GM19328 (cell line): ENCODE measurements around the gene TMEM259.
"Not testable (repeated sequence)": the region's sequence is repeated elsewhere in the genome, so short reads cannot be mapped to it uniquely, and the experiment has no call there.

ENCODE experiments used
- ATAC-seq: cut with Tn5 transposase; IDR thresholded peaks from one replicate; pipeline ENCODE4 v1.9.1; 2021; ENCODE audit warnings: mild to moderate bottlenecking, moderate library complexity; ENCODE audit not compliant: unreplicated experiment

Gene TMEM259

DNA sequence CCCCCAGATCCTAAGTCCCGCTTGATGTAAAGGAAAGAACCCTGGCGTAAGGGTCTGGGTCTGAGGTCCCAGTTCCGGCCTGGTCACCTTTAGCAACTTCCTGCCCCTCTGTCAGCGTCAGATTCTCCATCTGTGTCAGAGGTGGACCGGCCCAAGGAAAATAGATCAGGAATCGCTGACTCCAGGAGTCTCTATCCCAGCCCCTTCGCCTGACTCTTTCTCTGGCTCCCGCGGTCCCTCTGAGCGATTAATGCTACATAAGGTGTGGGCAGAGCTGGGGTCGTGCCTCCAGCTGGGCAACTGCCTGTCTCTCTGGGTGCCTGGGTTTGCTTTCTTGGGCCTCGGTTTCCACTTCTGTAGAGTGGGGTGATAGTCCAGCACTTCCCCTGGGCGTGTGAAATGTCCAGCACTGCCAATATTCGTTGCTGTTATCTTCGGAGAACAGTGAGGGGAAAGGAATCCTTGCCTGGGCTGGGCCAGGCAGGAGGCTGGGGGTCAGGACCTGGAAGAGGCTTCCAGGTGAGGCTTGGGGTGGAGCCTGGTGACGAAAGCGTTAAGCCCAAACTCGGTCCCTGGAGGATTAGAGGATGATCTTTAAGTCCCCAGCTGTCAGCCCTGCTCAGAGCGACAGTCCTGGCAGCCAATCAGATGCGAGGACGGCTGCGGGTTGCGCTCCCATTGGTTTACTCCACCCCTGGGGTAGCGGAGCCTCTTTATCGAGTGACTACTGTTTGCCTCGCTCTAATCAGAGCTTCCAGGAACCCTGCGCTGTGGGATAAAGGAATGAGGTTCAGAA, 19.8 kb upstream of the TMEM259 start:
- no peak for ATAC-seq

DNA sequence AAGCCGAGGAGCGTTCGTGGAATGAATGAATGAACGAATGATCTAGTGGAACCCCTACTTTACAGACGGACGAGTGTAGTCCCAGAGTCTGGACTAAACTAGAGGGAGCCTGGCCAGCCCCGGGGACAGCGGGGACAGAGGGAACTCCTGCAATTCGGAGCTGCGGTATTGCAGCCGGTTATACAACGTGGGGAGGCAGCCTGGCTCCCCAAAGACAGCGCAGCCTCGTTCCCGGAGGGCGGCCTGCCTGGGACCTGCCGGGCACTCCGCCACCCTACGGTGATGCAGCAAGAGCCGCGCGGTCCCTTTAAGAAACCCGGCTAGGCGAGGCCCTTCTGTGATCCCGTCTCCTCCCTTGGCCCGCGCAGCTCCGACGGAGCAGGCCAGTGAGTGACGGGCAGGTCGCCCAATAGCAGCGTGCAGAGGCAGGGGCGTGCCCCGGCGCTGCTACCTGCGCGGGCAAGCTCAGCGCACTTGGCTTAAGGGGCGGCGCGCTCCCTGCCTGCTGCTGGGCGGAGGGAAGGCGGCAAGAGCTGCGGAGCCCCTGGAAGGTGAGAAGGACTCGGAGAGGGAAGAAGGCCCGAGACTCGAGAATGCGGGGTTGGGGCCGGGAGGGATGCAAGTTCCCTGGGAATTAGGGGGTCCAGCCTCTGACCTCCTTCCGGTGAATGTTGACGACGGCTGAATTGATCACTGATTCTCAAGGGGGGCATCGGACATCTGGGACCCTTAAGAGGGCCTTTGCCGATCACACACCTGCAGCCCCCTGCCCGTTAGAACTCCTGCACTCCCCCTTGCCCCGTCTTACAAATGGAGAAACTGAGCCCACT, 18.9 kb upstream of the TMEM259 start, which contains the start of gene ABCA7:
Gene ABCA7, plus strand, starts transcription at position 462 of the 830 bp plus-strand sequence. CDS start 1,255 bp downstream, outside the sequence.
- ATAC-seq, result peak; percentile 71

DNA sequence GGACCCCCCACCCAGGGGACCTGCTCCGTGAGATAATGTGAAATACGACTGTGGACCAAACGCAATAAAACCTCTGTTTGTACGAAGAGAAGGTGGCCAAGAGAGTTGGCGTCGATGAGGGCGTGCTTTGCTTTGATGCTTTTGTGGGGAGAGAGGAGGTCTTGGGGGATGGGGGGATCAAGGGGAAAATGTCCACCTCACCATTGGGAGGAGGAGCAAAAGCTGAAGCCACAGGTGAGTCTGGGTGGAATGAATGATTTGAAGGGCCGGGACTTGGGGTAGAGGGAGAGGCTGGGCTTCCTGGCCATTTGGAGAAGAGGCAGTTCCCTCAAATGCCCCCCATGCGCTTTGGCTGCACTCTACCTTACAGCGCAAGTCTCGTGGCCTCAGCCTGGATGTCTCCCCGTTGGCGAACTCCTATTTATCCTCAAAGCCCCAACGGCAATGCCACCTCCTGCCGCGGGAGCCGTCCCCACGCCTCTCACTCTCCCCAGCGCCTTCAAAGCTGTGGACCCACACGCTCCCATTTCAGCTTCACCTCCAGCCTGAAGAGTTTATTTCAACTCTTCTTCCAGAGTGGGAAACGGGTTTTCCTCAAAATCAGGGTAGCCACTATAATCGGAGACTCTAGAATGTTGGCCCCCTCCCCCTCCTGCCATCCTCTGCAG, 18.2 kb upstream of the TMEM259 start:
- ATAC-seq, result no peak

DNA sequence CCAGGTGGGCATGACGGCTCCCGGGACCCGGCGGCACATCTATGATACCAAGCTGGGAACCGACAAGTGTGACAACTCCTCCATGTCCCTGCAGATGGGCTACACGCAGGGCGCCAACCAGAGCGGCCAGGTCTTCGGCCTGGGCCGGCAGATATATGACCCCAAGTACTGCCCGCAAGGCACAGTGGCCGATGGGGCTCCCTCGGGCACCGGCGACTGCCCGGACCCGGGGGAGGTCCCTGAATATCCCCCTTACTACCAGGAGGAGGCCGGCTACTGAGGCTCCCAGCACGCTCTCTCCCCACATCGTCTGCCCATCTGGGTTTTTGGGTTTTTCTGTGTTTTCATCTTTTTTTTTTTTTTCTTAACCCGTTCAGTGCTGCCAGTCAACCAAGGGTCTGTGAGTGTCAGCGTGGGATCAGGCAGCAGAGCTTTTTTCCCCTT, 16.7 kb upstream of the TMEM259 start:
- no peak for ATAC-seq

DNA sequence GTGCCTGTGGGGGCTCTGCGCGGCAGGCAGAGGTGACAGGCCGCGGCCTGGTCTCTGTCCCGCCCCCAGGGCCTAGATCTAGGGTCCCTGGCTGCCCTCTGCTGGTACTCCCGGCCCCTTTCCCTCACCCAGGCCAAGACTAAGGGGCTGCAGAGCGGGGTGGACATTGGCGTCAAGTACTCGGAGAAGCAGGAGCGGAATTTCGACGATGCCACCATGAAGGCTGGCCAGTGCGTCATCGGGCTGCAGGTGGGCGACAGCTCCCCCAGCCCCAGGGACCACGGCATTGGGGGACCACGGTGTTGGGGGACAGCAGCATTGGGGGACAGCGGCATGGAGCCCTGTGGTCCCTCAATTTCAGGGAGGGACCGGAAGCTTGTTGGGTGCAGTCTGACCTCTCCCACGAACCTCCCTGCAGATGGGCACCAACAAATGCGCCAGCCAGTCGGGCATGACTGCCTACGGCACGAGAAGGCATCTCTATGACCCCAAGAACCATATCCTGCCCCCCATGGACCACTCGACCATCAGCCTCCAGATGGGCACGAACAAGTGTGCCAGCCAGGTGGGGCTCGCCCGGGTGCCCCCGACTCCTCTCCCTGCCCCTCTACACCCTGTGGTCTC, 15.2 kb upstream of the TMEM259 start:
- no peak for ATAC-seq

DNA sequence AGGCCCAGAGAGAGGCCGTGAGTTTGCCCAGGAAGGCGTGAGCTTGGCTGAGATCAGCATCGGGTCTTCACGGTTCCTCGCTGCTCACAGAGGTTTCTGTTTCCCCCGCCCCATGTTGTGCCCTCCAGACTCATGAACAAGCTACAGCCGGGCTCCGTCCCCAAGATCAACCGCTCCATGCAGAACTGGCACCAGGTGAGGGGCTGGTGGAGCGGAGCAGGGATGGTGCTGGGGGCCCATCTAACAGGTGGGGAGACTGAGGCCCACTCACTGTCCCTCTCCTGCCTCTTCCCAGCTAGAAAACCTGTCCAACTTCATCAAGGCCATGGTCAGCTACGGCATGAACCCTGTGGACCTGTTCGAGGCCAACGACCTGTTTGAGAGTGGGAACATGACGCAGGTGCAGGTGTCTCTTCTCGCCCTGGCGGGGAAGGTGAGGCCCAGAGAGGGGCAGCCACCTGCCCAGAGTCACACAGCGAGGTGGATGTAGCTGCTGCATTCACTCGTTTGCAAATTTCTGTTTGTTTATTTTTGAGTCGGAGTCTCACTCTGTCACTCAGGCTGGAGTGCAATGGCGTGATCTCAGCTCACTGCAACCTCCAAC, 11.4 kb upstream of the TMEM259 start:
- no peak for ATAC-seq

DNA sequence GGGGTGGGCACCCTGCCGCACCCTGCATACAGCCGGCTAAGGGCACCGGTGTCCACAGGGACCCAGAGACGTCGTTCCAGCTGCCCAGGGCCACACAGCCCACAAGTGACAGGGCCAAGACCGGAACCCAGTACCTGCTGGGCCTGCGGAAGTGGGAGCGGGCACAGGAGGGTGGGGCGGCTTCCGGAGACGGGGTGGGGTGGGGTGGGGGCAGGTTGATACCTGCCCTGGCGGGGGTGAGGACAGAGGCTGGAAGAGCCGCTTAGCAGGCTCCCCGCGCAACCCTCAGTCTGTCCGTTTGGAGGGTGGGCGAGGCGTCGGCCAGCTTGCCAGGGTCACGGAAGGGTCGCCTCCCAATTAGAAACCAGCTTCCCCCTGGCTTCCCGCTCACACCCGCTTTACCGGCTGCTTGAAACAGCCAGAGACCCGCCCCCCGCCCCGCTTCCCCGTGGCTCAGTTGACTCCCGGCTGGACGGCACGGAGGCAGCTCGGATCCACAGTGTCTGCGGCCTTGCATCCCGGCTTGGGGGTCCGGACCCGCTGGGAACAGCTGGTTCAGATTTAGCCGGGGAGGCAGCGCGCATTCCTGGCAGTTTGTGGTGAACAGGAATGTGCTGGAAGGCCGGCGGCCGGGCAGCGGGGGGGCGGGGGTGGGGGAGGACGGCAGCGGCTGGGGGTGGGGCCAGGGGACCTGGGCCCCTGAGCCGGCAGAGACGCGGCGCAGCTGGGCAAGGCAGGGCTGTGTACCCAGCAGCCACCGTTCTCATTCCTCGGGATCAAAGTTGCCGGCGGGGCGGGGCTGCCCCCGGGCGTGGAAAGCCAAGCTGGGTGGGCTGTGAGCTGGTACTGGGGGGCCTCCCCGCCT, 7.4 kb upstream of the TMEM259 start:
- ATAC-seq, result no peak

DNA sequence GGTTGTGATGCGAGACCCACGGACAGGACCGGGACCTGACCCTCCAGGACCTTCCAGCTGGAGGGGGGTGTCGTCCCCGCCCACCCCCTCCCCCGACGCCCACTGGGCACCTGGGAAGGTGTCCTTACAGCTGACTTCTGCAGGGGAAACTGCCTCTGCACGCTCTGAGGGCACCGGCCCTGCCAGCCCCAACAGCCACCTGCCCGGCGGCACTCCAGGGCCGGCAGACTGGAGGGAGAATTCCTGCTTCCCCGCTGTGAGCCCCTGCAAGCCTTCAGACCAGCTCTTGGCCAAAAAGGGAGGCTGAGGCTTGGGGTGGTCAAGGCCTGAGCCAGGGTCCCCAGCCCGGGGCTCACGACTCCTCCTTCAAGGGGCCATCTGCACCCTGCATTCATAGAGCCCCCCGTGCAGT, 6.7 kb upstream of the TMEM259 start:
- no peak for ATAC-seq

DNA sequence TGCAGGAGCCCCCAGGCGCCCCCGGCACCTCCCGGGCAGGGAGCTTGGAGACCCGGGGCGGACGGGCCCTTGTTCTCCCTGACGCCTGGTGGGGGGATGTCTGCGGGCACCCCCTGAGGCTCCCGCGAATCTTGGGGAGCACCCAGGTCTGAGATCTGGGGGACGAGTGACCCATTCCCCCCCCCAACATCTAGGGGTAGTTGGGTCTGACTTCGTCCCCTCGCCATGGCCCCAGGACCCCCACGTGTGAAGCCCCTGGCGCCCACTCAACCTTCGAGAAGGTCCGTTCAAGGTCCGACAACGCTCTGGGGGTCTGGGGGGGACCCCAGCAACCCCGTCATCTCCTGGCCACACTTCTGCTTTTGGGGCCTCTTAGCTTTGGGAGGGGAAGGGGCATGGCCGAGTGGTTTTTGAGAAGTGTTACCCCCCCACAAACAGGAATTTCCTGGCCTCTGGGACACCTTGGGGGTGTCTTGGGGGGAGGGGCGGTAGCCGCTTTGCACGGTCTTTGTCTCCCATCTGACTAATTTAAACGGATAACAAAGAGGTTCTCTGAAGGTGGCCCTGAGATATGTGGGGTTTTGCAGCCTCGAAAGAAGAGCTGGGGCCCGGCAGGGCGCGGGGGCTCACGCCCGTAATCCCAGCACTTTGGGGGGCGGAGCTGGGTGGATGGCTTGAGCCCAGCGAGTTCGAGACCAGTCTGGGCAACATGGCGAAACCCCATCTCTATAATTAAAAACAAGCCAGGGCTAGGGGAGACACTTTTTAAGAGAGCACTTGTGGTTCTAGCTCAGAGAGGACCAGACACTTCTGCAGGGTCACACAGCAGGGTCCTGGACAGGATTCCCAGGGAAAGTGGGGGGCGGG, 6.1 kb upstream of the TMEM259 start:
- ATAC-seq, result no peak

DNA sequence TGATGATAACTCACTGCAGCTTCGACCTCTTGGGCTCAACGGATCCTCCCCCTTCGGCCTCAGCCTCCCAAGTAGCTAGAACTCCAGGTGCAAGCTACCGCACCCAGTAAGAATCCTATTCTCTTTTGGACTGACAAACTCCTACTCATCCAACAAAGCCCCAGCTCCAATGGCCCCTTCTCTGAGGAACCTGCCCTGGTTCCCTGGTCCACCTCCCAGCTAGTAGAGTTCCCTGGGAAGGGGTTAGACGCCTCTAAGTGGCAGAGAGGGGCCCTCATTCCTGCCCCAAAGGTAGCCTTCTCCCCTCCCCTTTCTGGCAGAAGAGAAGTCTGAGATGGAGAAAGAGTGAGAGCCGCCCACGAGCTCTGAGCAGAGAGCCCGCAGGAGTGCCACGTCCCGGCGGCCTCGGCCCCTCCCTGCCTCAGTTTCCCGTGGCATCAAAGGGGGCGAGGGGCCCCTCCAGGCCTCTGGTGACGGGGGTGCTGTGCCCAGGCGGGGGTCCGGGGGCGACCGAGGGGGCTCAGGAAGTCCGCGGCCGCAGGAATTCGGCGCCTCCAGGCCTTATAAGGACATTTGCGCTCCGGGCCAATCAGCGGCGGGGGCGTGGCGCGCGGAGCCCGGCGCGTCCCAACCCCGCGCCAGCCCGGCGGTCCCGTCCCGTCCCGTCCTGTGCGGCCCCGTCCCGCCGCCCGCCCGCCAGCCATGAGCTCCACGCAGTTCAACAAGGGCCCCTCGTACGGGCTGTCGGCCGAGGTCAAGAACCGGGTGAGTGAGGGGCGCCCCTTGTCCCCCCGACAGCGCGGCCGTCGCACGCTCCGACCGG, 5.2 kb upstream of the TMEM259 start, which contains the start of gene CNN2:
Gene CNN2, plus strand, starts transcription at position 649 of the 823 bp plus-strand sequence. Its CDS starts 54 bp downstream, at position 703.
- no peak for ATAC-seq

DNA sequence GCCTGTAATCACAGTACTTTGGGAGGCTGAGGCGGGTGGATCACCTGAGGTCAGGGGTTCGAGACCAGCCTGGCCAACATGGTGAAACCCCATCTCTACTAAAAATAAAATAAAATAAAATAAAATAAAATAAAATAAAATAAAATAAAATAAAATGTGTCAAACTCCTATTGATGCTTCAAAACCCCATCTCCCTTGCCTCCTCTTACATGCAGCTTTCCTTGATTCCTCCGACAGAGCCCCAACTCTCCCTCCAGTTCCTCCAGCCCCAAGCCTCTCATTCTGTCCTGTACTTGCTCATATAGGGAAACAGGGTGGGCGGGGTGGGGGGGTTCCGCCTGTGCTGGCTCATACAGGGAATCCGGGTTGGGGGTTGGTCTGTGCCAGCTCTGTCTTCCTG, 4.2 kb upstream of the TMEM259 start:
- ATAC-seq, result not testable (repeated sequence)

DNA sequence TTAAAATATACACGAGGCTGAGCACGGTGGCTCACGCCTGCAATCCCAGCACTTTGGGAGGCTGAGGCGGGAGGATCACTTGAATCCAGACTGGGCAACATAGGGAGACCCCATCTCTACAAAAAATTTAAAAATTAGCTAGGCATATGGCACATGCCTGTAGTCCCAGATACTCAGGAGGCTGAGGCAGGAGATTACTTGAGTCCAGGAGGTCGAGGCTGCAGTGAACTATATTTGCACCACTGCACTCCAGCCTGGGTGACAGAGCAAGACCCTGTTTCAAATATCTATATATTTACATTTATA, 2.9 kb upstream of the TMEM259 start:
- not testable (repeated sequence) for ATAC-seq

DNA sequence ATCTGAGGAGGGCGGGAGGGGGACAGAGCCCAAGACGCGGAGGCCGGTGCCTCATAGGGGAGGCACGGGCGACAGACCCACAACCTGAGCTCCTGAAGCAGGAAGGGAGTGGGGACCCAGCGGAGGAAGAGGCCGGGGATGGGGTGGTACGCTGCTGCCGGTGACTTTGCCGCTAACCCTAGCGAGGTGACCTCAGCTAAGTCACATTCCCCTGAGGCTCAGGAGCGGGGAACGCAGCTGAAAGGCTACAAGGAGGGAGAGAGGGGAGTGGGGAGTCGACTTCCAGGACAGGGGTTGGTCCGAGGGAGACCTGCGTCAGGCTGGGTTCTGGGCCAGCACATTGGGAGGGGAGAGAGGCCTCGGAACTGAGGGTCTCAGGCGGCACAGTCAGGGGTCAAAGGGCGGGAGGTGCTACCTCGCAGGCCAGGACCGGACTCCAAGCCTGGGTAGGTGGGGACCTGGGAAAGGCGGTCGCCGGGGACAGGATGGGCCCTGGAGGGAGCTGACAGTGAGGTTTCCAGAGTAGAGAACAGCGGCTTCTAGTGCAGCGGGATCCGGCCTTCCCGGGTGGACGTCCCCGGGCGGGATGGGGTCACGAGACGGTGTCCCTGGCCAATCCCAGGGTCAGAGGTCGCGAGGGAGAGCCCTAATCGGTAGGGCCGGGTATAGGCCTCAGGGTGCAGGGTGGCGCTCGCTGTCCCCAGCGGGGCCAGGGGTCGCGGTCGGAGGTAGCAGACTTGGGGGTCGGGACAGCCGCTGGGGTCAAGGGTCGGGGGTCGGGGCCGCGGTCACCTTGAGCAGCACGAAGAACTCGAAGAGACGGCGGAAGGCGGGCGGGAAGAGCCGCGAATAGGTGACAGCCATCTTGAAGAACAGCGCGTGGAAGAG, 699 bp downstream of the TMEM259 start:
- ATAC-seq, result no peak

DNA sequence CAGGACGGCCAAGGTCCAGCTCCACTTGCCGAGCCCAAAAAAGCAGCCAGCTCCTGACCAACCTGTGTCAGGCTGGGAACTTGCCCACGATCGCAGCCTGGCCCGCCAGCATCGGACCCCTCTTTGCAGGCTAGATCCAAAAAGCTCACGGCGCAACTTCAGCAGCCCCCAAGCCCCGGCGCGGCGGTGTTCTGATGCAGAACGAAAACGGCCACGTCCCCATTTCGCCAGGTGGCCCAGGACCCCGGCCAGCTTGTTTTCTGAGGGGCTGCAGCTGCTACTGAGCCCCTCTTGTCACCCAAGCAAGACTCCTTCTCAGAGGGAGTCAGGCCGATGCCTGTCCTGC, 1.3 kb downstream of the TMEM259 start:
- ATAC-seq, result no peak

DNA sequence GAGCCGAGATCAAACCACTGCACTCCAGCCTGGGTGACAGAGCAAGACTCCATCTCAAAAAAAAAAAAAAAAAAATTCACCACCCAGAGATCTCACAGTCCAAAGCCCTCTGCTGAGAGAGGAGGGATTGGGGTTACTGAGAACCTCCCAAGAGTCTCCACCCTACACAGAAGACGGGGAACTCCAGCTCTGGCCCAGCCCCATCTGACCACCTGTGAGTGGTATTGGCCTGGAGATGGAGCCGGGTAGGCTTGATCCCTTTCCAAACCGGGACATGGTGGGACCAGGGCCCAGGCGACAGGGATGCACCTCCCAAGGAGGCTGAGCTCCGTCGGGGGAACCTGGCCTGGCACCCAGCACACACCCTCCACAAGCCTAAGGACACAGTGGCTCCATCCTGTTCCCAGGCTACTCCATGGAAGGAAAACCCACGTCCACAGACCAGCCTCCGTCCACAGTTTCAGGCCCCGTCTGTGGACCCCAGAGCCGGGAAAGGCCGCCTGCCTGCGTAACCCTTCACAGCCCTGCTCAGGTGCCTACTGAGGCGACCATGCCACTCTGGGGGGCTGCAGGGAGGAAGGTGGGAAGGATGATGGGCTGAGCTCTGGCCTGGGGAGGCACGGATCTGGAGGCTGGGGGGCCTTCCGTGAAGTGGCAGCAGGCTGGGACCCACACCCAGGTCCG, 1.8 kb downstream of the TMEM259 start:
- ATAC-seq, result no peak

DNA sequence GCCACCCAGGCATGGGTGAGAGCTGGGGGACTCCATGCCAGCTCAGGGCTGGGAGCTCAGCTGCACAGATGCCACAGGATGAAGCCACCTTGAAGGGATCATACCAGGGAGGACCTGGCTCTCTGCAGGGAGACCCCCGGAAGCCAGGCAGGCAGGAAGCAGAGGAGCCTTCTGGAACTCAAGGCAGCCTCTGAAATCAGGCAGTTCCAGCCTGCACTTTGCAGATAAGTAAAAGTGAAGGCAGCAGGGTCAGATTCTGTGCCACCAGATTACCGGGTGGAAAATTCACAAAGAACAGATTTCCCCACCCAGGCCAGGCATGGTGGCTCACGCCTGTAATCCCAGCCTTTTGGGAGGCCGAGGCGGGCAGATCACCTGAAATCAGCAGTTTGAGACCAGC, 2.5 kb downstream of the TMEM259 start:
- no peak for ATAC-seq
